ENCODE measurements around the gene SLC7A5.
"Not testable (repeated sequence)": the region's sequence is repeated elsewhere in the genome, so short reads cannot be mapped to it uniquely, and the experiment has no call there.

SLC7A5 gene

DNA sequence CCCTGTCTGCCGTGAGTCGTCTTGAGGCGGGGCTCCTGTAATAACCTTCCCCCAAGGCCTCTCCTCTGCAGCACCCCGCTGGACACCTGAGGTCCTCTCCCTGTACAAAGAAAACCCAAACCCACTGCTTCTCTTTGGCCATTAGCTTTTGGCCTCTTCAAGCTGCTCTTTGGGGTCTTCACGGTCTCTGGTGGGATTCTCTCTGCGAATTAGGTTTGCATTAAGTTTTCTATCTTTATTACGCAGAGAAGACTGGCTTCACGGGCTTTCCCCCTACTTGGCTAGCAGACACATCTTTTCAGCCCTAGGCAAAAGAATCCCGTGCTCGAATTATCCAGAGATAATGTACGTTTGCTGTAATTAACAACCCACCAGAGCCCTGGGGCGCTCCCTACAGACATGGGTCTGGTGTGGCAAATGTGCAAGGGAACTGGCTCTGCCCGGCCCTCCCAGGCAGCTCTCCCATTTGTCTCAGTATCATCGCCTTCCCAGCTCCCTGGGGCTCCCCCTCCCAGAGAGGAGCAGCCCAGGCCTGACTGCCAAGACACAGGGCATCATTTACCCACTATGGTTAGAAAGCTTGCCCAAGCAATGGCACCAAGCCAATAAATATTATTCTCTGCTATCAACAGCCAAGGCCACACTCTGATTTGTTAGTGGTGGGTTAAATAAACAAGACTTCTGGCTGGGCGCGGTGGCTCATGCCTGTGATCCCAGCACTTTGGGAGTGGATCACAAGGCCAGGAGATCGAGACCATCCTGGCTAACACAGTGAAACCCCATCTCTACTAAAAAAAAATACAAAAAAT is 78.8 kb downstream of the SLC7A5 start:
- Histone ChIP-seq H3K4me1 (ENCODE audit: control insufficient read depth in 1 of 2, insufficient read depth in 1 of 2, low read depth in 1 of 2, low read length in 1 of 2) (no peaks in the 10 kb centered on the region), H3K4me3 (ENCODE audit: low read depth in 1 of 2, low read length in 1 of 2) (no peak overlapping the region), H3K27me3 (no peaks in the 10 kb centered on the region), H3K36me3 (no peaks in the 10 kb centered on the region), H3K27ac (no peak overlapping the region), H3K9me3 (no peaks in the 10 kb centered on the region)
- TF ChIP-seq, protein P1, sequence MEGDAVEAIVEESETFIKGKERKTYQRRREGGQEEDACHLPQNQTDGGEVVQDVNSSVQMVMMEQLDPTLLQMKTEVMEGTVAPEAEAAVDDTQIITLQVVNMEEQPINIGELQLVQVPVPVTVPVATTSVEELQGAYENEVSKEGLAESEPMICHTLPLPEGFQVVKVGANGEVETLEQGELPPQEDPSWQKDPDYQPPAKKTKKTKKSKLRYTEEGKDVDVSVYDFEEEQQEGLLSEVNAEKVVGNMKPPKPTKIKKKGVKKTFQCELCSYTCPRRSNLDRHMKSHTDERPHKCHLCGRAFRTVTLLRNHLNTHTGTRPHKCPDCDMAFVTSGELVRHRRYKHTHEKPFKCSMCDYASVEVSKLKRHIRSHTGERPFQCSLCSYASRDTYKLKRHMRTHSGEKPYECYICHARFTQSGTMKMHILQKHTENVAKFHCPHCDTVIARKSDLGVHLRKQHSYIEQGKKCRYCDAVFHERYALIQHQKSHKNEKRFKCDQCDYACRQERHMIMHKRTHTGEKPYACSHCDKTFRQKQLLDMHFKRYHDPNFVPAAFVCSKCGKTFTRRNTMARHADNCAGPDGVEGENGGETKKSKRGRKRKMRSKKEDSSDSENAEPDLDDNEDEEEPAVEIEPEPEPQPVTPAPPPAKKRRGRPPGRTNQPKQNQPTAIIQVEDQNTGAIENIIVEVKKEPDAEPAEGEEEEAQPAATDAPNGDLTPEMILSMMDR (IDR thresholded peaks at IDR 0.05), result no peak

DNA sequence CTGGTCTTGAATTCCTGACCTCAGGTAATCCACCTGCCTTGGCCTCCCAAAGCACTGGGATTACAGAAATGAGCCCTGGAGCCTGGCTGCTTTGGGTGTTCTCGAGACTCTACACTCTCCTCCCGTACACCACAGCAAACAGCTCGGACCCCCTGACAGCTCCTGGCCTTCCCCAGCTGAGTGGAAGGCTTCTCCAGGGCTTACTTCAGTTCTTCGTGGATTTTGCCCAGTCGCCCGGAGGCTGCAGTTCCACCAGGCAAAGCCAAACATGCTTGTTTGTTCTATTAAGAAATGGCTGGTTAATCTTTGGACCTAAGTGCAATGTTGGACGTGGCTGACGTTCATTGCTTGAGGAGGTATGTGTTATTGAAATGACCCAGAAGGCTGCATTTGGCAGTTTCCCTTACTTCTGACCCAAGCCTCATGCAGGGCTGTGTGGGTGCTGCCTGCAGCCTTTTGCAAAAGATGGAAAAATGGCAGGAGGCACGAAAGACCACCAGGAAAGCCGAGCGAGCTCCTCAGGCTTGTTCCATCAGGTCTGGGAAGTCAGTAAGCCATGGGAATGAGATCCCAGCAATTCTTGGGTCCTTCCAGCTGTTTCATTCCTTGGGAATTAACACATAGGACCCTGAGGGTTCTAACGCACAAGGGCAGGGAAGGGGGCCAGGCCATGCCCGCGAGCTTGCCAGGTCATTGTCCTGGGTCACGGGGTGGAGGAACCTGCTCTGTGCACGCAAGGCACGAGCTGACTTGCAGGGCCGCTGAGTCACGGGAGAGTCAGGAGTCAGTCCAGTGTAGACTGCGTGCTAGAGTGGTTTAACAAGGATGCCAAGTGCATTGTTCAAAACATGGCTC is 79.6 kb downstream of the SLC7A5 start:
- Histone ChIP-seq H3K9me3 (no peaks in the 10 kb centered on the region), H3K27me3 (no peaks in the 10 kb centered on the region), H3K27ac (no peak overlapping the region), H3K36me3 (no peaks in the 10 kb centered on the region), H3K4me3 (ENCODE audit: low read depth in 1 of 2, low read length in 1 of 2) (no peak overlapping the region), H3K4me1 (ENCODE audit: control insufficient read depth in 1 of 2, insufficient read depth in 1 of 2, low read depth in 1 of 2, low read length in 1 of 2) (no peaks in the 10 kb centered on the region)
- TF ChIP-seq, protein P1 (IDR thresholded peaks at IDR 0.05), result no peak

DNA sequence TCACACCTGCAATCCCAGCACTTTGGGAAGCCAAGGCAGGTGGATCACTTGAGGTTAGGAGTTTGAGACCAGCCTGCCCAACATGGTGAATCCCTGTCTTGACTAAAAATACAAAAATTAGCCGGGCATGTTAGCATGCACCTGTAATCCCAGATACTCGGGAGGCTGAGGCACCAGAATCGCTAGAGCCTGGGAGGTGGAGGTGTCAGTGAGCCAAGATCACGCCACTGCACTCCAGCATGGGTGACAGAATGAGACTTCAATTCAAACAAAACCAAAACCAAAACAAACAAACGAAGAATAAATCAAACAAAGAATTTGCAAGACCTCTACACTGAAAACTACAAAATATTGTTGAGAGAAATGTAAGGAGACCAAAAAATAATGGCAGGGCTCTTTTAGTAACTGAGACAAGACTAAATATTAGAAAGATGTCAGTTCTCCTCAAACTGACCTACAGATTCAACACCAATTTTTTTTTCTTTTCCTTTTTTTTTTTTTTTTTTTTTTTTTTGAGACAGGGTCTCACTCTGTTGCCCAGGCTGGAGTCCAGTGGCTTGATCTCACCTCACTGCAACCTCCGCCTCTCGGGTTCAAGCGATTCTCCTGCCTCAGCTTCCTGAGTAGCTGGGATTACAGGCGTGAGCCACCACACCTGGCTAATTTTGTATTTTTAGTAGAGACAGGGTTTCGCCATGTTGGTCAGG is 80.4 kb downstream of the SLC7A5 start:
- H3K4me1 ChIP-seq (ENCODE audit: control insufficient read depth in 1 of 2, insufficient read depth in 1 of 2, low read depth in 1 of 2, low read length in 1 of 2); H3K9me3 ChIP-seq; H3K36me3 ChIP-seq; H3K4me3 ChIP-seq (ENCODE audit: low read depth in 1 of 2, low read length in 1 of 2); H3K27me3 ChIP-seq; H3K27ac ChIP-seq: not testable (repeated sequence)

DNA sequence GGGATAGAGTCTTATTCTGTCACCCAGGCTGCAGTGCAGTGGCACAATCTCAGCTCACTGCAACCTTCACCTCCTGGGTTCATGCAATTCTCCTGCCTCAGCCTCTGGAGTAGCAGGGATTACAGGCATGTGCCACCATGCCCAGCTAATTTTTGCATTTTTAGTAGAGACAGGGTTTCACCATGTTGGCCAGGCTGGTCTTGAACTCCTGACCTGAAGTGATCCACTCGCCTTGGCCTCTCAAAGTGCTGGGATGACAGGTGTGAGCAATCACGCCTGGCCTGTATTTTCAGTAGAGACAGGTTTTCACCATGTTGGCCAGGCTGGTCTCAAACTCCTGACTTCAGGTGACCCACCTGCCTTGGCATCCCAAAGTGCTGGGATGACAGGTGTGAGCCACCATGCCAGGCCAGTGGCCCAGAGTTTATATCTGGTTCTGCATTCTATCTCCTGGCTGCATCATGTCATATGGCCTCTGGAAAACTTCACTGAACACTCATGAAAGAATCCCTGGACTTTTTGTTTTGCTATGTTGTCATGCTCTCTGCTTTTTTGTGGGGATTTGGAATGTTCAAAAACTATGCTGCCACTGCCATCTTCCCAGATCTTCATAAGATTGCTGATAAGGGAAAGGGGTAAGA is 81.7 kb downstream of the SLC7A5 start:
- H3K27ac ChIP-seq; H3K4me3 ChIP-seq (ENCODE audit: low read depth in 1 of 2, low read length in 1 of 2): not testable (repeated sequence)

DNA sequence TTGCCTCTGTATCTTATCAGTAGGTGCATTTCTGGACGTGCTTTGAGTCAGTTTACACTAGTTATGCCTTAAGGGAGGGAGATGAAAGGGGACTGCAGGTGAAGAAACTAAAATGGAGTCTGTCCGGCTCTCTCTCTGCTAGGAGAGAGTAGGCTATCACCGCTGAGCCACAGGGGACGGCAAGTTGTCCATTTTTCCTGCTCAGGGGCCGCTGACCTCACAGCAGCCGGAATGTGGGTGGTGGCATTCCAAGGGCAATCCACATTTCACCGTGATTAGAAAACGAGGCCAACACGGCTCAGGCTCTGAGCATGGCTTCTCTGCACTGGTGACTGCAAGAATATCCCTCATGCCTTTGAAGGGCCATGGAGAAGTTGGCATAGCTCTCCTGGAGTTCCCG is 84.5 kb downstream of the SLC7A5 start:
- H3K27ac ChIP-seq, result no peak overlapping the region
- no peaks in the 10 kb centered on the region for H3K36me3 ChIP-seq
- no peaks in the 10 kb centered on the region for H3K27me3 ChIP-seq

More for the DNA sequence above, 81.7 kb downstream of the SLC7A5 start:
- H3K36me3 ChIP-seq; H3K4me1 ChIP-seq (ENCODE audit: control insufficient read depth in 1 of 2, insufficient read depth in 1 of 2, low read depth in 1 of 2, low read length in 1 of 2); H3K9me3 ChIP-seq; H3K27me3 ChIP-seq: not testable (repeated sequence)

More for the DNA sequence above, 84.5 kb downstream of the SLC7A5 start:
- TF ChIP-seq, protein P1 (IDR thresholded peaks at IDR 0.05), result no peak
- Histone ChIP-seq H3K9me3 (no peaks in the 10 kb centered on the region), H3K4me1 (ENCODE audit: control insufficient read depth in 1 of 2, insufficient read depth in 1 of 2, low read depth in 1 of 2, low read length in 1 of 2) (peaks cover 10 to 13% of the 10 kb centered on the region in 2 experiments), H3K4me3 (ENCODE audit: low read depth in 1 of 2, low read length in 1 of 2) (no peak overlapping the region)
